Activated naive CD8-positive, alpha-beta T cell treated with anti-CD3 and anti-CD28 coated beads, Interleukin-2, amount 50 U/mL, for 24 hours (primary cell): ENCODE data around the gene C10orf67.
A peak's percentile ranks its signal among the peaks of the same experiment; 100 is the strongest.
"Not testable (repeated sequence)": the region's sequence is repeated elsewhere in the genome, so short reads cannot be mapped to it uniquely, and the experiment has no call there.

Experiments
- ATAC-seq: fragments of 150-1000 bp; cut with Tn5 transposase; one replicate; pipeline ENCODE4 v1.10.0; 2021
- DNase-seq: peaks from one replicate; pipeline ENCODE4 v3.0.0; 2021
- H3K27ac Mint-ChIP-seq: one replicate; pipeline ENCODE4 v1.8.0; 2021; ENCODE audit warnings: mild to moderate bottlenecking, mixed read lengths
- H3K27me3 Mint-ChIP-seq: one replicate; pipeline ENCODE4 v1.8.0; 2021; ENCODE audit warnings: mixed read lengths
- H3K36me3 Mint-ChIP-seq: one replicate; pipeline ENCODE4 v1.8.0; 2021; ENCODE audit warnings: low read depth, mixed read lengths
- H3K4me1 Mint-ChIP-seq: one replicate; pipeline ENCODE4 v1.8.0; 2021; ENCODE audit warnings: mixed read lengths
- H3K4me3 Mint-ChIP-seq: one replicate; pipeline ENCODE4 v1.8.0; 2021; ENCODE audit warnings: mild to moderate bottlenecking, moderate library complexity, mixed read lengths
- H3K9me3 Mint-ChIP-seq: one replicate; pipeline ENCODE4 v1.8.0; 2021; ENCODE audit warnings: mixed read lengths

Gene C10orf67

DNA sequence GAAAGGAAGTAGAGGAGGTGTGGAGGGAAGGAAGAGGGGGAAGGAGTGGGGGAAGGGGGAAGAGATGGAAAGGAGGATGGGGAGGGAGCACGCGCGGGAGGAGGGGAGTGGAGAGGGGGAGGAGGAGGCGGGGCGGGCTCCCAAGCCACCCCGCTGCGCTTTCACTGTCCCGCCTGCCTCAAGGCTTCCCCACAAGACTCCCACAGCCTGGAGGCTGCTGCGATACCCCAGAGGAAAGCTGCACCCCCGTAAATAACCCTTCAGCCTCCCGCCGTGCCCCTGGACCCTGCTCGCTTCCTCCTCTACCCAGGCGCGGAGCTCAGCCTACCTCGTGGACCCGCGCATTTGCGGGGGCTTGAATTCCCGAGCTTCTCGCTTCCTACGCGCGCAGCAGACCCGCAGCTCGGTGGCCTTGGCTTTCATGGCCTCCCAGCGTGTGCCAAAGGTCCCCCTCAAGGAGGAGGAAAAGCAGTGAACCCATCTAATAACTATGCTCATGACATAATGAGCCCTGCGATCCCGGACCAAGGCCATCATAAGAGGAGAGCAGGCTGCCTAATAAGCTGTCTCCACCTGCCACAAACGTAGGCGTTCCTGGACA lies at the start of gene C10orf67:
C10orf67 (minus strand) TSS at position 557 of the 601 bp plus-strand sequence; CDS start at position 534, 23 bp downstream.
- Mint-ChIP-seq H3K9me3 (no peaks in the 10 kb centered on the region), H3K36me3 (no peaks in the 10 kb centered on the region), H3K4me1 (peaks cover 41% of the 10 kb centered on the region), H3K27ac (peak within 1 kb of the TSS; percentile 67), H3K27me3 (peaks cover 7% of the 10 kb centered on the region), H3K4me3 (peak within 1 kb of the TSS; percentile 81)
- peak; percentile 27 for ATAC-seq
- DNase-seq = peak; percentile 29

DNA sequence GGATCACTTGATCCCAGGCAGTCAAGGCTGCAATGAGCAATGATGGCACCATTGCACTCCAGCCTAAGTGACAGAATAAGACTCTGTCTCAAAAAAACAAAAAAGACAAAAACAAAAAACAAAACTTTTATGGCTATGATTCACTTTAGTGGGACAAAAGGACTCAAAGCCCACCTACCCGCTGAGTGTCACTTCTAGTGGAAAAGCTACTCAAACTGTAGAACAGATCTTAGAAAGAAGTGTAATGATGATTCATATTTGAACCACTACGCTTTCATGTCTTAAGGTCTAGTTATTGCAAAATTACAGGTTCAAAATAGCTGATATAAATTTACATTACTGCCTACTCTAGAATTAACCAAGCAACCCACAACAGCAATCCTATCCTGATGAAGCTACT lies 47.2 kb upstream of the C10orf67 start:
- H3K4me3 Mint-ChIP-seq = no peak overlapping the region
- H3K9me3 Mint-ChIP-seq = no peaks in the 10 kb centered on the region
- DNase-seq (no peak), ATAC-seq (peak; percentile 82)
- peaks cover 18% of the 10 kb centered on the region for H3K4me1 Mint-ChIP-seq
- no peaks in the 10 kb centered on the region for H3K27me3 Mint-ChIP-seq
- no peaks in the 10 kb centered on the region for H3K36me3 Mint-ChIP-seq
- H3K27ac Mint-ChIP-seq = no peak overlapping the region

- Mint-ChIP-seq H3K27ac (no peak overlapping the region), H3K4me3 (no peak overlapping the region)
These were observed 46.2 kb upstream of the C10orf67 start for GRCh38 chr10:23390809-23391208.

DNA sequence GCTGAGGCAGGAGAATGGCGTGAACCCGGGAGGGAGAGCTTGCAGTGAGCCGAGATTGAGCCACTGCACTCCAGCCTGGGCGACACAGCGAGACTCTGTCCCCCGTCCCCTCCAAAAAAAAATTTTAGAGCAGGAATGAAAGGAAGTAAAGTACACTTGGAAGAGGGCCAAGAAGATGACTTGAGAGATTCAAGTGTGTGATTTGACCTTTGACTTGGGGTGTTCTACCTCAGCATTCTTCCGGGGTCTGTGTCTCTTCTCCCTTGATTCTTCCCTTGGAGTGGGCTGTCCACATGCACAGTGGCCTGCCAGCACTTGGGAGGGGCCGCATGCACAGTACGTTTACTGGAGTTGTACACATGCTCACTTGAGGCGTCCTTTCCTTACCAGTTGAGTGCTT lies 45.8 kb upstream of the C10orf67 start:
- H3K4me3 Mint-ChIP-seq, H3K27ac Mint-ChIP-seq, H3K27me3 Mint-ChIP-seq, ATAC-seq, H3K9me3 Mint-ChIP-seq, H3K36me3 Mint-ChIP-seq, DNase-seq: not testable (repeated sequence)
- peaks cover 18% of the 10 kb centered on the region for H3K4me1 Mint-ChIP-seq

More at GRCh38 chr10:23390809-23391208, 46.2 kb upstream of the C10orf67 start:
- Mint-ChIP-seq H3K9me3 (no peaks in the 10 kb centered on the region), H3K36me3 (no peaks in the 10 kb centered on the region), H3K27me3 (no peaks in the 10 kb centered on the region), H3K4me1 (peaks cover 18% of the 10 kb centered on the region)
- no peak for DNase-seq
- no peak for ATAC-seq

DNA sequence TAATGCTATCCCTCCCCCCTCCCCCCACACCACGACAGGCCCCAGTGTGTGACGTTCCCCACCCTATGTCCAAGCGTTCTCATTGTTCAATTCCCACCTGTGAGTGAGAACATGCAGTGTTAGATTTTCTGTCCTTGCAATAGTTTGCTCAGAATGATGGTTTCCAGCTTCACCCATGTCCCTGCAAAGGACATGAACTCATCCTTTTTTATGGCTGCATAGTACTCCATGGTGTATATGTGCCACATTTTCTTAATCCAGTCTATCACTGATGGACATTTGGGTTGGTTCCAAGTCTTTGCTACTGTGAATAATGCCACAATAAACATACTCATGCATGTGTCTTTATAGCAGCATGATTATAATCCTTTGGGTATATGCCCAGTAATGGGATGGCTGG lies 42.9 kb upstream of the C10orf67 start:
- H3K36me3 Mint-ChIP-seq, H3K27me3 Mint-ChIP-seq, H3K9me3 Mint-ChIP-seq, H3K27ac Mint-ChIP-seq, DNase-seq, H3K4me3 Mint-ChIP-seq, ATAC-seq: not testable (repeated sequence)
- peaks cover 15% of the 10 kb centered on the region for H3K4me1 Mint-ChIP-seq

- Mint-ChIP-seq H3K27me3 (no peaks in the 10 kb centered on the region), H3K27ac (no peak overlapping the region), H3K4me3 (no peak overlapping the region), H3K36me3 (no peaks in the 10 kb centered on the region), H3K4me1 (peaks cover 8% of the 10 kb centered on the region), H3K9me3 (no peaks in the 10 kb centered on the region)
- no peak for DNase-seq
- ATAC-seq = no peak
These were observed 41.5 kb upstream of the C10orf67 start for GRCh38 chr10:23386052-23386451.

DNA sequence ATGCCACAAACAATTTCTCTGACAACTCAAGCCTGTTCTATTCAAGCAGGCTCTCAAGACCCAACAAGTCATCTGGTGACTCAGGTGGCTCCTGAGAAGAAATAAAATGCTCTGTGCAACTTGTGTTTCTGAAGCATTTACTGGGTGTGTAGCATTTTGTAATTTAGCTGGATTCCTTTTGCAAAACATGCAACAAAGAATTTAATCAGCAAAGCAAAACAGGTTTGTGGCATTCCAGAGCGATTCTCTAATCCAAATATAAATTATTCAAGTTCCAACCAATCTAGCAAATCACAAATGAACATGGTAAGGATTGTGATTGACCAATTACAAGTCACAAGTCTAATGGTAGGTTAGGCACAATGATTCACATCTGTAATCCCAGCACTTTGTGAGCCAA lies 39.8 kb upstream of the C10orf67 start:
- ATAC-seq (no peak), DNase-seq (no peak)
- Mint-ChIP-seq H3K36me3 (no peaks in the 10 kb centered on the region), H3K27ac (no peak overlapping the region), H3K4me3 (no peak overlapping the region), H3K27me3 (no peaks in the 10 kb centered on the region), H3K9me3 (no peaks in the 10 kb centered on the region), H3K4me1 (no peaks in the 10 kb centered on the region)

DNA sequence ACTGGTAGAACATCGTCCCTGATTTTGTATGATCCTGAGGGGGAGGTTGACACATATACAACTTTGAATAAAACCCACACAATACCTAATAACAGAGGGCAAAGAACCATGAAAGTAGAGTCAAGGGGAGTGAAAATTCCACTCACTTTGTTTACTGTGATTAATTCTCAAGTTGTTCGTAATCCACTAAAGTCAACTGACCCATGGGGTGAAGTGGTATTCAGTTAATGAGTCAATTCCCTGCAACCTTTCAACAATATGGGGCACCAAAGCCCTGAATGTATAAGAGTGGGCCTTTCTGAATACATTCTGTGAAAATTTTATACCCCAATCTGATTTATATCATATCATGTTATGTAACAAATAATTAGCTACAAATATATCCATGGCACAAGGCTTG lies 39.0 kb upstream of the C10orf67 start:
- H3K4me1 Mint-ChIP-seq = no peaks in the 10 kb centered on the region
- H3K36me3 Mint-ChIP-seq = no peaks in the 10 kb centered on the region
- no peaks in the 10 kb centered on the region for H3K9me3 Mint-ChIP-seq
- ATAC-seq (no peak), DNase-seq (no peak)
- H3K27me3 Mint-ChIP-seq = no peaks in the 10 kb centered on the region
- no peak overlapping the region for H3K27ac Mint-ChIP-seq
- H3K4me3 Mint-ChIP-seq = no peak overlapping the region

DNA sequence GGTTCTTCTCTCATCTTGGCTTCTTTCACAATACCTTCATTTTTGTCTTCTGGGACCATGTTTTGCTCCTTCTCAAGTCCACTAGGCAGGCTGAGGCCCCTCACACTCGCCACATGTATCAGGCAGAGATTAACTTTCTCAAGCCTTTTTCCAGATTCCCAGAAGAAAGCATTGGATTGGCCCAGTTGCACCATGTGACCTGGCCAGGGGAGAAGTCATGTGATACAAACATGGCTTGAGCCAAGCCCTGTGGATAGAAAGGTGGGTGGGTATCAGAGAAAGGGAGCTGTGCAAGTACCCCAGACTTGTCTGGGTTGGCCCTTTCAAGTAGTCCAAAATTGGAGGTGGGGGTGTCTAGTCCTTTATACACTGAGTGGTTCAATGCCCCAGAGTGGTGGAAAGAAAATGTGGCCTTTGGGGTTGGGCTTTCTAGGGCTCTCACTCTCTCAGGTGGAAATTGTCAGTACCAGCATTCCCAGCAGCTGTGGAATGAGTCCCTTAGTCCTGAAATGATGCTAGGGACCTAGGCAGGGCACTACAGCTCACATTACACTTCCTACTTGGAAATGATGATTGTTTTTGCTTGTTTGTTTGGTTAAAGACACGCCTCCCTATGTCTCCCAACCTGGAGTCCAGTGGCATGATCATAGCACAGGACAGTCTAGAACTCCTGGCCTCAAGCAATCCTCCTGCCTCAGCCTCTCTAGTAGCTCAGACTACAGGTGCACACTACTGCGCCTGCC lies 36.9 kb upstream of the C10orf67 start:
- no peak for ATAC-seq
- DNase-seq = no peak
- H3K4me3 Mint-ChIP-seq = no peak overlapping the region
- H3K9me3 Mint-ChIP-seq = no peaks in the 10 kb centered on the region
- peaks cover under 1% of the 10 kb centered on the region for H3K4me1 Mint-ChIP-seq
- no peak overlapping the region for H3K27ac Mint-ChIP-seq
- H3K27me3 Mint-ChIP-seq = no peaks in the 10 kb centered on the region
- H3K36me3 Mint-ChIP-seq = no peaks in the 10 kb centered on the region

DNA sequence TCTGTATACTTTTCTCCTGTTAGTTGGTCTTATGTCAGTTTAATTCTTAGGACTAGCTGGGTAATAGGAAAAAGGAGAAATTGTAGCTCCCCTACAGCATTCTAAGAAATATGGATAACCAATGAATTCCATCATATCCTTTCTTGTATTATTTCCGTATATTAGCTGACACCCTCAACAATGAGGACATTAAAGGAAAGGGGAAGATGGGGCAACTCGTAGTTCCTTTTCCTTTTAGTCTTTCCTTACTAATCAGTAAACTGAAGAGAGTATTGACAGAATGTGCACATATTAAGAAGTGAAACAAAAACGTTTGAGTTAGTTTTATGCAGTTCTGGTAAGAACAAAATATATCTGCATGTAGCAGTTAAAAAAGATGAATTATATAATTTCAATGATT lies 35.1 kb upstream of the C10orf67 start:
- DNase-seq (no peak), ATAC-seq (no peak)
- Mint-ChIP-seq H3K4me1 (peaks cover 14% of the 10 kb centered on the region), H3K27me3 (no peaks in the 10 kb centered on the region), H3K9me3 (no peaks in the 10 kb centered on the region), H3K36me3 (no peaks in the 10 kb centered on the region), H3K4me3 (no peak overlapping the region), H3K27ac (no peak overlapping the region)

GRCh38 chr10:23376229-23376655 lies 31.6 kb upstream of the C10orf67 start:
- Mint-ChIP-seq H3K36me3 (no peaks in the 10 kb centered on the region), H3K27ac (no peak overlapping the region), H3K4me1 (peaks cover 27% of the 10 kb centered on the region), H3K9me3 (peaks cover 5% of the 10 kb centered on the region), H3K4me3 (no peak overlapping the region), H3K27me3 (no peaks in the 10 kb centered on the region)
- ATAC-seq = no peak
- DNase-seq = no peak

- H3K4me1 Mint-ChIP-seq = peaks cover 32% of the 10 kb centered on the region
- no peaks in the 10 kb centered on the region for H3K36me3 Mint-ChIP-seq
- H3K27me3 Mint-ChIP-seq = no peaks in the 10 kb centered on the region
- no peak overlapping the region for H3K27ac Mint-ChIP-seq
- no peak overlapping the region for H3K4me3 Mint-ChIP-seq
- DNase-seq (no peak), ATAC-seq (no peak)
- peaks cover 5% of the 10 kb centered on the region for H3K9me3 Mint-ChIP-seq
These were observed 30.8 kb upstream of the C10orf67 start for GRCh38 chr10:23375366-23375765.

- no peaks in the 10 kb centered on the region for H3K36me3 Mint-ChIP-seq
- H3K4me1 Mint-ChIP-seq = peaks cover 54% of the 10 kb centered on the region
- DNase-seq (no peak), ATAC-seq (no peak)
- peaks cover 5% of the 10 kb centered on the region for H3K9me3 Mint-ChIP-seq
- H3K4me3 Mint-ChIP-seq = no peak overlapping the region
- H3K27me3 Mint-ChIP-seq = no peaks in the 10 kb centered on the region
- H3K27ac Mint-ChIP-seq = no peak overlapping the region
These were observed 28.6 kb upstream of the C10orf67 start for GRCh38 chr10:23373156-23373555.

DNA sequence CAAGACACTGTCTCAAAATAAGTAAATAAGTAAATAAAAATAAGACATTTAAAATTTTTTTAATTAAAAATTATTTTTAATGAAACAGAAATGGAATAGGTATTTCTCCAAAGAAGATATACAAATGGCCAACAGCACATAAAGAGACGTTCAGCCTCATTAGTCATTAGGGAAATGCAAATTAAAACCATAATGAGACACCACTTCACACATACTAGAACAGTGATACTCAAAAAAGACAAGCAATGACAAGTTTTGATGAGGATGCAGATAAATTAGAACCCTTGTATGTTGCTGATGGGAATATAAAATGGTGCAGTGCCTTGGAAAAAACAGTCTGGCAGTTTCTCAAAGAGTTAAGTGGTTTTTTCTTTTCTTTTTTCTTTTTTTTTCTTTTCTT lies 26.5 kb upstream of the C10orf67 start:
- Mint-ChIP-seq H3K4me1 (peaks cover 63% of the 10 kb centered on the region), H3K27me3 (no peaks in the 10 kb centered on the region), H3K27ac (no peak overlapping the region), H3K4me3 (no peak overlapping the region), H3K36me3 (no peaks in the 10 kb centered on the region), H3K9me3 (peaks cover 5% of the 10 kb centered on the region)
- ATAC-seq (no peak), DNase-seq (no peak)

DNA sequence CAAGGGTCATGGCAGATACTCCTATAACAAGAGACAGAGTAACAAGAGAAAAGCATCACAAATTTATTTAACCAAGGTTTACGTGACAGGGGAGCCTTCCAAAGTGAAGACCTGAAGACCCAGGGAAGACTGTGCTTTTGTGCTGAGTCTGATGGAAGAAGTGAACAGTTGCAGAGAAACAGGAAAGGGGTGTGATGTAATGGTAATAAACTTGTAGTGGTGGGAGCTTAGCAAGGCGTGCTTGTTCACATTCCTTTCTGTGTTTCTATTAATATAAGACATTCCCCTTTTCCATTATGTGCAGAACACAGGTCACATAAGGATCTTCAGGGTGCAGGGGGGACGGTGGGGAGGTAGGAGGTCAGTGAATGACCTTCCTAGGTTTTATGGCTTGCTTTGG lies 25.5 kb upstream of the C10orf67 start:
- H3K27ac Mint-ChIP-seq = peak overlapping the region; percentile 10
- H3K9me3 Mint-ChIP-seq = peaks cover 5% of the 10 kb centered on the region
- H3K27me3 Mint-ChIP-seq = no peaks in the 10 kb centered on the region
- peaks cover 62% of the 10 kb centered on the region for H3K4me1 Mint-ChIP-seq
- DNase-seq (no peak), ATAC-seq (no peak)
- H3K36me3 Mint-ChIP-seq = no peaks in the 10 kb centered on the region
- no peak overlapping the region for H3K4me3 Mint-ChIP-seq
